T-helper 17 cell (primary cell): ENCODE data around the gene CPLANE2. TPM values are rescaled to one million over a fixed set of nuclear protein-coding genes. Genes with fewer than 3 reads are reported as not detected.

Experiments
- ATAC-seq: fragments of 150-1000 bp; cut with Tn5 transposase; 2 replicates; pipeline ENCODE4 v1.10.0; 2021; ENCODE audit warnings: mild to moderate bottlenecking, moderate library complexity
- DNase-seq, 3 donors: peaks; one replicate each; pipeline versions ENCODE4 v3.0.0 to v3.0.0-alpha.2; 2020 to 2021
- H3K9me3 ChIP-seq: one replicate; pipeline ENCODE4 v1.7.0; 2013; ENCODE audit warnings: low read length, mild to moderate bottlenecking; ENCODE audit not compliant: control insufficient read depth, poor library complexity, severe bottlenecking
- H3K27ac Mint-ChIP-seq: one replicate; pipeline ENCODE4 v1.8.0; 2022; ENCODE audit warnings: mild to moderate bottlenecking, moderate library complexity, mixed read lengths
- H3K27me3 Mint-ChIP-seq: one replicate; pipeline ENCODE4 v1.8.0; 2022; ENCODE audit warnings: mixed read lengths
- H3K36me3 Mint-ChIP-seq: one replicate; pipeline ENCODE4 v1.8.0; 2022; ENCODE audit warnings: low read depth, mixed read lengths
- H3K4me1 Mint-ChIP-seq: one replicate; pipeline ENCODE4 v1.8.0; 2022; ENCODE audit warnings: mild to moderate bottlenecking, mixed read lengths
- H3K4me3 Mint-ChIP-seq: one replicate; pipeline ENCODE4 v1.8.0; 2022; ENCODE audit warnings: mild to moderate bottlenecking, moderate library complexity, mixed read lengths
- total RNA-seq, 4 donors: library from RNA in 2 of 4; stranded (reverse) in 2 of 4; gene quantifications; one replicate each; pipeline ENCODE4 v1.2.3 and lab custom pipeline; 2022 to 2026

The CPLANE2 gene
- total RNA-seq, 2 donors from 2014 or later = 4.3 to 6.9 TPM

DNA sequence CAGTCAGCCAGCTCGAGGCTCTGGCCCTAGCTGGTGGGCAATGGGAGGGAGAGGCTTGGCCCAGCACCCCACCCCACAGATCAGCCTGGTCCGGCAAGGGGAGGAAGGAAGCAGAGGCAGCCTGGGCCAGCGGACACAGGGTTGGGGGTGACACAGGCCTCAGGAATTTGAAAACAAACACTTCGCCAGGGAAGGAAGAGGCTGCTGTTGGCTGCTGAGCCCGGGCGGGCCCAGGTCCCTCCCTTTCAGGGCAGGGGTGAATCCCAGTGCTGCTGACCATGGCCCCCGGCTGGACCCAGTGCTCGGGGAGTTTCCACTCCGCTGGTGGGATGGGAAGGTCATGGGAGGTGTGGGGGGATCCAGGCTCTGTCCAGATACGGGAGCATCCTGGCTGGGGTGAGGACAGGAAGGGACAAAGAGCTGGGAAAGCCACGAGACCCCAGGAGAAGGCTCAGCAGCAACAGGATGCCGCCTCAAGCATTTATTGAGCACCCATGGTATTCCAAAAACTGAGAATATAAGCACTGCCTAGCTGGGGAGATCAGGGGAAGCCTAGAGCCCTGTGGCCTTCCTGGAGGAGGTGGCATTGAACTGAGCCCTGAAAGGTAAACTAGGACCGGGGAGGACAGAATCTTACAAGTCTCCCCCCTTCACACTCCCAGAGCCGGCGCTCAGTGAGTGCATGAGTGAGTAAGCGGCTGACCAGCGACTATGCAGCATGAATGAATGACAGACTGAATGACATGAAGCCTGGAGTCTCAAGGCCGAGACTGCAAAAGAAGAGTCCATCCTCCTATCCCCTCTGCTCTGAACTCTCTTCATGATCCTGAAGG lies 54.9 kb downstream of the CPLANE2 start:
- H3K27me3 Mint-ChIP-seq = peaks cover 14% of the 10 kb centered on the region
- H3K36me3 Mint-ChIP-seq = no peaks in the 10 kb centered on the region
- H3K9me3 ChIP-seq = no peaks in the 10 kb centered on the region
- no peak overlapping the region for H3K27ac Mint-ChIP-seq
- no peak for DNase-seq
- H3K4me1 Mint-ChIP-seq = no peaks in the 10 kb centered on the region
- no peak overlapping the region for H3K4me3 Mint-ChIP-seq
- no peak for ATAC-seq

Other genes starting within 250 kb of the CPLANE2 start
- gene SRARP, start 232.9 kb downstream of the CPLANE2 start, total RNA-seq = not detected
- not detected for gene HSPB7, start 219.1 kb downstream of the CPLANE2 start, total RNA-seq
- gene CLCNKA, start 215.1 kb downstream of the CPLANE2 start, total RNA-seq = not detected
- gene CLCNKB, start 193.4 kb downstream of the CPLANE2 start, total RNA-seq = not detected
- not detected for gene FAM131C, start 163.5 kb downstream of the CPLANE2 start, total RNA-seq
- not detected for gene EPHA2, start 81.1 kb downstream of the CPLANE2 start, total RNA-seq
- 1 to 10 TPM; 9.1 to 9.3 TPM for gene ARHGEF19, start 24.5 kb downstream of the CPLANE2 start, total RNA-seq
- 10 to 100 TPM; 17.4 to 20.5 TPM for gene FBXO42, start 115.3 kb upstream of the CPLANE2 start, total RNA-seq
- gene SZRD1, start 130.1 kb upstream of the CPLANE2 start, total RNA-seq = 100 to 1,000 TPM; 123 to 133 TPM
- not detected for gene SPATA21, start 200.2 kb upstream of the CPLANE2 start, total RNA-seq
- 100 to 1,000 TPM; 107 to 108 TPM for gene NECAP2, start 203.5 kb upstream of the CPLANE2 start, total RNA-seq